Mucosa of descending colon (tissue), 3 donors: ENCODE results near the gene CIAO2B. TPM values are rescaled to one million over a fixed set of nuclear protein-coding genes. Genes with fewer than 3 reads are reported as not detected.

Experiments
- ATAC-seq: fragments of 200-7000 bp; cut with Tn5 transposase; one replicate; pipeline ENCODE4 v1.9.1; 2020; ENCODE audit warnings: mild to moderate bottlenecking, moderate library complexity
- DNase-seq, 3 donors: peaks; one replicate each; pipeline ENCODE4 v3.0.0-alpha.2; 2020
- H3K36me3 ChIP-seq: fragments of 200-600 bp; one replicate; pipeline ENCODE4 v1.8.0; 2021; ENCODE audit warnings: low read depth, mild to moderate bottlenecking
- H3K4me1 ChIP-seq: fragments of 200-600 bp; one replicate; pipeline ENCODE4 v1.8.0; 2021; ENCODE audit warnings: low read depth, mild to moderate bottlenecking
- H3K4me3 ChIP-seq: fragments of 200-600 bp; one replicate; pipeline ENCODE4 v1.8.0; 2021; ENCODE audit warnings: mild to moderate bottlenecking
- H3K9me3 ChIP-seq: fragments of 200-600 bp; one replicate; pipeline ENCODE4 v1.8.0; 2021; ENCODE audit warnings: mild to moderate bottlenecking
- intact Hi-C, 2 donors: fragments of 100-400 bp; cut with DNase I in 1 of 2; cut with micrococcal nuclease in 1 of 2; formaldehyde crosslinking; loops; one replicate each; pipeline versions ENCODE4 v1.11.0 to v1.11.1; 2022; cut with DNase I, micrococcal nuclease
- total RNA-seq, 3 donors: library from RNA; stranded (reverse); fragmentation: NEBNext Ultra II Directional in 2 of 3; extraction: Animal tissue kit (Norgen Biotek cat#: 25700) in 2 of 3; gene quantifications; one replicate each; pipeline versions ENCODE4 v1.2.1 to v1.2.4, GENCODE V29; 2021 to 2023
- TF ChIP-seq, protein P1 (sequence below): fragments of 200-600 bp; IDR thresholded peaks from one replicate; pipeline ENCODE4 v1.8.0; 2022; ENCODE audit warnings: antibody characterized with exemption, mild to moderate bottlenecking
- donor health status: DM: no; HTN: no; CAD: no; lungs with moderate emphysema.
- donor health status: DM: no; HTN: no; CAD: no.
- donor health status: DM: no; HTN: yes; CAD: no.

Gene CIAO2B
- total RNA-seq, 3 donors from 2014 or later: 72.5 to 78.1 (median 76.5) TPM

DNA sequence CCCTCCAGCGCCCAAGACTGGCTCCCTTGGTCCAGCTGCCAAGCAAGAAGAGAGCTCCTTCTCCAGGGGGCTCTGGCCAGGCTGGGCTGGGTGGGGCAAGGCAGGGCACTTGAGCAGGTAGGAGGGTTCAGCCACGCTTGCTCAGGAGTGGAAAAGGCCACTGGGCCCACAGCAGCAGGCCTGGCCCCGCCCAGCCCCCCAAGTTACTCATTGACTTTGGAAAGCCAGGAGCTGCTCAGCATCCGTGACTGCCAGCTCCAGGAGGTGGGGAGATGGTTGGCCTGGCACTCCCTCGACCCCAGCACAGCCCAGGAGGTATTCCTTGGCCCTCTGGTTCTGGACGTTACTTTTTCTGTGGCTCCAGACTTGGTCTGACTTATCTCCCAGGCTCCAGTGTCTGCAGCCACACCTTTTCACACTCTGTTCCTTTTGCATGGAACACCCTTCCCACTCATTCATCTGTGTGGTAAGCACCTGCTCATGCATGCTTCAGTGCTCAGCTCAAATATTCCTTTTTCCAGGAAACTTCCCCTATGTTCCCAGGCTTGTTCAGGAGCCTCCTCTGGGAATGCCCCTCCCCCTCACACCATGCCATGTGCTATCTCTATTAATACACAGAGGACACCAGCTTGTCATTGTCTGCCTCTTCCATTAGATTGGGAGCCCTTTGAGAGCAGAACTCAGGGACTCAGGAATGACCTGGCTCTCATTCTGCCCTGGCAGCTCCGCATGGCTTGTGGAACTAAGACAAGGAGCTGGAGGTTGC, 15.2 kb downstream of the CIAO2B start, which contains the start of gene CDH16:
Gene CDH16 (minus strand): TSS at position 83 of the 766 bp plus-strand sequence. CDS start 820 bp downstream, outside the sequence.
- Histone ChIP-seq H3K9me3 (no peaks in the 10 kb centered on the region), H3K36me3 (no peaks in the 10 kb centered on the region), H3K4me3 (no peak within 1 kb of the TSS), H3K4me1 (no peaks in the 10 kb centered on the region)
- ATAC-seq (peak; percentile 58), DNase-seq (no peak)
- intact Hi-C loops: no loop called here
- TF ChIP-seq, protein P1, sequence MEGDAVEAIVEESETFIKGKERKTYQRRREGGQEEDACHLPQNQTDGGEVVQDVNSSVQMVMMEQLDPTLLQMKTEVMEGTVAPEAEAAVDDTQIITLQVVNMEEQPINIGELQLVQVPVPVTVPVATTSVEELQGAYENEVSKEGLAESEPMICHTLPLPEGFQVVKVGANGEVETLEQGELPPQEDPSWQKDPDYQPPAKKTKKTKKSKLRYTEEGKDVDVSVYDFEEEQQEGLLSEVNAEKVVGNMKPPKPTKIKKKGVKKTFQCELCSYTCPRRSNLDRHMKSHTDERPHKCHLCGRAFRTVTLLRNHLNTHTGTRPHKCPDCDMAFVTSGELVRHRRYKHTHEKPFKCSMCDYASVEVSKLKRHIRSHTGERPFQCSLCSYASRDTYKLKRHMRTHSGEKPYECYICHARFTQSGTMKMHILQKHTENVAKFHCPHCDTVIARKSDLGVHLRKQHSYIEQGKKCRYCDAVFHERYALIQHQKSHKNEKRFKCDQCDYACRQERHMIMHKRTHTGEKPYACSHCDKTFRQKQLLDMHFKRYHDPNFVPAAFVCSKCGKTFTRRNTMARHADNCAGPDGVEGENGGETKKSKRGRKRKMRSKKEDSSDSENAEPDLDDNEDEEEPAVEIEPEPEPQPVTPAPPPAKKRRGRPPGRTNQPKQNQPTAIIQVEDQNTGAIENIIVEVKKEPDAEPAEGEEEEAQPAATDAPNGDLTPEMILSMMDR: no peak

DNA sequence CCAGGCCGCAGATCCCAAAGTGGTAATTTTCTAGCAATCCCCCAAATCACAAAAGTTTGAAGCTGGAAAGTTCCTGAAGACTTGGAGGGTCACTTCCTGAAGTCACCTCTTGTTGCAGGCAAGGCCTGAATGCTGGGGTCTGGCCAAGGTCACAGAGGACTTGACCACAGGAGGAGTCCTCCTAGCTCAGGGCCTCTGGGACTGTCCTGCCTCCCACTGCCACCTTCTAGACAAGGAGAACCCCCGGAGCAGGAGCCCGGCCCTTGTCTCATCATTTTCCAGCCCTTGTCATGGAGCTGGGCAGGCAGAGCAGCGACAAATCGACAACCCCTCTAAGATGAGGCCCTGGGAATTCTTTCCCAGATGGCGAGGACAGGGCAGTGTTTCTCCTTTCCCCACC, 15.8 kb downstream of the CIAO2B start:
- Histone ChIP-seq H3K4me1 (no peaks in the 10 kb centered on the region), H3K36me3 (no peaks in the 10 kb centered on the region), H3K9me3 (no peaks in the 10 kb centered on the region), H3K4me3 (no peak overlapping the region)
- intact Hi-C loops: no loop called here
- TF ChIP-seq, protein P1: no peak
- ATAC-seq (no peak), DNase-seq (no peak)

DNA sequence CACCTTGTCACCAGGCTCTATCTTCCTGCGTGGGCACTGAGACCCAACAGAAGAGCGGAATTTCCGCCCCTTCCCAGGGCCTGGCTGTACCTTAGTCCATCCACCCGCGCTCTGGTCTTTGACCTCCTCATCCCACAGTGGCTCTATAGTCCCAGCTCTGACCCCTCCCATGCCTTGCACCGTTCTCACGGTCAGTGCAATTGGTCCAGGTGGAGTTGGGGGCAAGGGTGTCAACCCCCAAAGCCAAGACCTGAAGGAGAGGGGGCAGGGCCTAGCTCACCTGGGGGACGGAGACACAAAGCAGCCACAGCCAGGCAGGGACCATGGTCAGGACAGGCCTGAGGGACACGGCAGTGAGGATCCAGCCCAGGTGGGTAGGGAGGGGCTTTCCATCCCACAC, 16.5 kb downstream of the CIAO2B start:
- intact Hi-C loops: no loop called here

DNA sequence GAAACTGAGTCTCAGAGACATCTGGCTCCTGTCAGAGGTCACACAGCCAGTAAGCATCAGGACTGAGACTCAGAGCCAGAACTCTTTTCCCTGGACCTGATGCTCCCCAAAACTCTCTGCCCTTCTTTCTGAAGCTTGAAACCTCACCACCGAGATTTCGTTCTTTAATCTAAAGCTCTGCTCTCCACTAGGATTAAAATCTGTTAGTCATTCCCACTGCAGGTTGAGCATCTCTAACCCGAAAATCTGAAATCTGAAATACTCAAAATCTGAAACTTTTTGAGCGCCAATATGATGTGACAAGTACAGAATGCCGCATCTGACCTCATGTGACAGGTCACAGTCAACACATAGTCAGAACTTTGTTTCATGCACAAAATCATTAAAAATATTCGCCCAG, 17.7 kb downstream of the CIAO2B start:
- H3K9me3 ChIP-seq: no peaks in the 10 kb centered on the region
- no peak for ATAC-seq
- no peaks in the 10 kb centered on the region for H3K36me3 ChIP-seq
- TF ChIP-seq, protein P1: no peak
- no peaks in the 10 kb centered on the region for H3K4me1 ChIP-seq
- intact Hi-C loops: no loop called here
- no peak for DNase-seq
- H3K4me3 ChIP-seq: no peak overlapping the region

More for the DNA sequence above, 16.5 kb downstream of the CIAO2B start:
- Histone ChIP-seq H3K9me3 (no peaks in the 10 kb centered on the region), H3K36me3 (no peaks in the 10 kb centered on the region), H3K4me1 (no peaks in the 10 kb centered on the region), H3K4me3 (no peak overlapping the region)
- ATAC-seq: no peak
- no peak for DNase-seq
- TF ChIP-seq, protein P1: no peak

DNA sequence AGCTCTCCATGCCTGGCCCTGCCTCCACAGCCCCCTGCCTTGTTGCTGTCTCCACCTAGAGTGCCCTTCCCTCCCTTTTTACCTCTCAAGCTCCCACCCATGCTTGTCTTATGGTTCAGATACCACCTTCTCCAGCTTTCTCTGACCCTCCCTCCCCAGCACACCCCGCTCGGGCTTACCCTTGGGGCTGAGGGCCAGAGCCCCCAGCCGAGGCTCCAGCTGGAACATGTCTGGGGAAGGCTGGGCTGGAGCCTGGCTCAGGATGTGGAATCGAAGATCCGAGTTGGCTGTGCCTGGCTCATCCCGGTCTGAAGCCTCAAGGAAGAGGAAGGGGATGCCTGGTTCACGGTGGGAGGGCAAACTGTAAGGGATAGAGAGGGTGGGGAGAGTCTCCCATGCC, 19.2 kb downstream of the CIAO2B start:
- peak in 1 of 3 donors; percentile 29 for DNase-seq
- Histone ChIP-seq H3K36me3 (no peaks in the 10 kb centered on the region), H3K9me3 (no peaks in the 10 kb centered on the region), H3K4me3 (no peak overlapping the region), H3K4me1 (no peaks in the 10 kb centered on the region)
- ATAC-seq: no peak
- intact Hi-C loops: no loop called here
- TF ChIP-seq, protein P1: no peak
